Brain microvascular endothelial cell (primary cell): Measurements from ENCODE around the gene ROBO1.

ENCODE experiments used
- DNase-seq: peaks from one replicate; pipeline ENCODE4 v3.0.0-alpha.2; 2020
- H3K27ac ChIP-seq: fragments of 250-450 bp; sonication (Bioruptor Pico); 2 replicates; pipeline ENCODE4 v1.5.1; 2020; ENCODE audit warnings: mild to moderate bottlenecking, moderate library complexity
- H3K27me3 ChIP-seq: fragments of 250-450 bp; sonication (Bioruptor Pico); replicated peaks from 2 replicates; pipeline ENCODE4 v1.5.1; 2020; ENCODE audit warnings: mild to moderate bottlenecking
- H3K36me3 ChIP-seq: fragments of 250-450 bp; sonication (Bioruptor Pico); replicated peaks from 2 replicates; pipeline ENCODE4 v1.5.1; 2020; ENCODE audit warnings: mild to moderate bottlenecking
- H3K4me3 ChIP-seq: 2 replicates; pipeline ENCODE4 v1.5.1; 2011; ENCODE audit warnings: low read depth, mild to moderate bottlenecking, control low read depth, low read length, moderate library complexity
- CTCF ChIP-seq: IDR thresholded peaks from 2 replicates; pipeline ENCODE4 v1.5.1; 2011; ENCODE audit warnings: low read depth, mild to moderate bottlenecking, moderate library complexity, low read length, control low read depth, inconsistent platforms; ENCODE audit errors: missing control alignments
- in situ Hi-C: cut with HindIII; loops from 2 replicates; pipeline ENCODE4 v1.10.0; 2017; ENCODE audit warnings: low sequenced_read_pairs, low pct_ligation_motif_present

Gene ROBO1

DNA sequence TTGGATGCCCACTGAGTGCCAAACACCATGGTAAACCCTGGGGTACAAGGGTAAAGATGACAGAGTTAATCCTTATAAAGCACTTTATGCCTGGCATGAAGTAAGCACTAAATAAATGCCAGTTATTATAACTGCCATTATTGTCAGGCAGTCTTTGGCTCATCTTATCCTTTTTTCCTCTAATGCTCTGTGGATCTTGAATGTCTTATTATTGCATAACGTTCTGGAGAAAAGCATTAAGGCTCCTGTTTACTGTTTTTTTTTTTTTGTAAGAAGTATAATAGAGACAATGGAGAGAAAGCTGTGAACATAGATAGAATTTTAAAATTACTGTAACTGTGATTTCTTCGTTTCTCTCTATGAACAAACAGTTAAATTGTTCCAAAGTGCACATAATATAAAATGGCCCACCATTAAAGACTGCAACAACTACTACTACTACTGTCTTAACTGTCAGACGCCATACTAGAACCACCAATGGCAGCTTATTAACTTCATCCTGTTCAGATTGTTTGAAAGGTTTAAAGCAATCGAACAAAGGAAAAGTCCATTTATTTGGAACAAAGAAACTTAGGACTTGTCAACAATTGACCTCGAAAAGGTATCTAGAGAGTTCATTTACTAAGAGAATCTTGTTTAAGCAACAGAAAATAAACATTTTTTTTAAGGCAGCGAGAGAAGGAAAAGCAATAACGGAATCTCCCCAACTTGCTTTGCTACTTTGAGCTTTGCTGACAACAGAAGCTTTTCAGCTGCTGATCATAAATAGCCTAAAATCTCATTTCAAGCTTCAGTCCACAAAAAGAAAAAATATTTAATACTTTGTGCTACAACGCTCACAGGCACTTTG, 520.7 kb downstream of the ROBO1 start:
- in situ Hi-C loops: no loop called here
- TF ChIP-seq CTCF: no peak
- Histone ChIP-seq H3K4me3 (no peak overlapping the region), H3K27me3 (no peaks in the 10 kb centered on the region), H3K27ac (peak overlapping the region; percentile 51), H3K36me3 (no peaks in the 10 kb centered on the region)
- no peak for DNase-seq

- no peak for TF ChIP-seq CTCF
- Histone ChIP-seq H3K27me3 (no peaks in the 10 kb centered on the region), H3K27ac (no peak overlapping the region), H3K36me3 (no peaks in the 10 kb centered on the region), H3K4me3 (no peak overlapping the region)
- in situ Hi-C loops: no loop called here
- DNase-seq: no peak
Measured at GRCh38 chr3:79245284-79246138, 522.3 kb downstream of the ROBO1 start.

DNA sequence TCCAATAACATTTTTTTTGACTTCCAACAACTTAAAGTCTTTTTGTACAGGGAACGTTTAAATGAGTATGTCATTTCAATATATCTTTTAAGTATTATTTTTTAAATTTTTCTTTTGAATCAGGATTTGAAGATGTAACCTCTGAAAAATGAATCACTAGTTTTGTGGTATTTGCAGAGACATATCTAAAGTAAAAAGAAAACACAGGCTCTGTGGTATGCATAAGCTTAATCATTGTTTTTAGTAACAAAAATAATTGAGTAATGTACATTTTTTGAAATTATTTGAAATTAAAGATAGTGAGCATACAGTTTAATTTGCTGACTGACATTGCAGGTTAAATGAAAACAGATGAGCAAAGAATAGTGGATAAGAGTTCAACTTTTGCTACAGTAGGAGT, 531.3 kb downstream of the ROBO1 start:
- DNase-seq: no peak
- Histone ChIP-seq H3K36me3 (no peaks in the 10 kb centered on the region), H3K27me3 (no peaks in the 10 kb centered on the region), H3K4me3 (no peak overlapping the region), H3K27ac (no peak overlapping the region)
- no peak for TF ChIP-seq CTCF
- in situ Hi-C loops: no loop called here

DNA sequence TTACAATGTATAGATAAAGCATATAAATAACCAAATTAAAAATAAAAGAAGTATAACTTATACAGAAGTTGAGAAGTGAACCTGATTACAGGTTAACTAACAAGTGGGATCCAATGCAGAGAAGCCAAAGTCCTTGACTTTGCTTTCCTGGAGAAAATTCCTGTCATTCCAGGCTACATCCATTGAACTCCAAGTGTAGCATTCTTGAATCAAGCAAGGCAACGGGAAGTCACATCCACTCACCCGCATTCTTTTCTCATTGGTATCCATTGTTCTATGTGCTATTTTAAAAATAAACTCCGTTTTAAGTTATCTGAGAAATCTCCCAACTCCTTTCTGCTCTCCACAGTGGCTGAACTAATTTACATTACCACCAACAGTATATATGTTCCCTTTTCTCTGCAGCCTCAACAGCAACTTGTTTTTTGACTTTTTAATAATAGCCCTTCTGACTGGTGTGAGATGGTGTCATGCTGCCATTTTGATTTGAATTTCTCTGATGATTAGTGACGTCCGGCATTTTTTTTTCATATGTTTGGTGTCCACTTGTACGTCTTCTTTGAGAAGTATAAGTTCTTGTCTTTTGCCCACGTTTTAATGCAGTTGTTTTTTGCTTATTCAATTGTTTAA, 534.3 kb downstream of the ROBO1 start:
- in situ Hi-C loops: no loop called here
- no peak overlapping the region for H3K4me3 ChIP-seq
- no peaks in the 10 kb centered on the region for H3K36me3 ChIP-seq
- H3K27ac ChIP-seq: no peak overlapping the region
- H3K27me3 ChIP-seq: no peaks in the 10 kb centered on the region
- no peak for TF ChIP-seq CTCF
- no peak for DNase-seq

DNA sequence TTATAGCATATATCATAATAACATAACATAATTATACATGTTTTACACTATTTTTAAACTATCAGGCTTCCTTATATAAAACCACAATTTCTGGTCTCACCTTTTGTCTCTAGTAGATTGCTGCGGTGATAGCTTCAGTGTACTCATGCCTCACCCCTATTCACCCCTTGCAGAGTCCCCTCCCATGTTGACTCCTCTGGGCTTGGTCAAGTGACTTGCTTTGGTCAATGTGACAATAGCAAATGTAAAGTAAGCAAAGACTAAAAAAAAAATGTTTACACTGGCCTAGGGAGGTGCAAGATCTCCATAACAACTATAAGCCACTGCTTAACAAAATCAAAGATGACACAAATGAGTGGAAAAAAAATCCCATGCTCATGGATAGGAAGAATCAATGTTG, 537.5 kb downstream of the ROBO1 start:
- Histone ChIP-seq H3K27me3 (no peaks in the 10 kb centered on the region), H3K4me3 (no peak overlapping the region), H3K27ac (no peak overlapping the region), H3K36me3 (no peaks in the 10 kb centered on the region)
- in situ Hi-C loops: no loop called here
- TF ChIP-seq CTCF: no peak
- DNase-seq: no peak
